HG03064 (cell line): ENCODE results near the gene HBB.
"Not testable (repeated sequence)": the region's sequence is repeated elsewhere in the genome, so short reads cannot be mapped to it uniquely, and the experiment has no call there.

Experiments
- ATAC-seq: cut with Tn5 transposase; IDR thresholded peaks from one replicate; pipeline ENCODE4 v1.9.1; 2021; ENCODE audit warnings: low read depth; ENCODE audit not compliant: unreplicated experiment

The HBB gene

DNA sequence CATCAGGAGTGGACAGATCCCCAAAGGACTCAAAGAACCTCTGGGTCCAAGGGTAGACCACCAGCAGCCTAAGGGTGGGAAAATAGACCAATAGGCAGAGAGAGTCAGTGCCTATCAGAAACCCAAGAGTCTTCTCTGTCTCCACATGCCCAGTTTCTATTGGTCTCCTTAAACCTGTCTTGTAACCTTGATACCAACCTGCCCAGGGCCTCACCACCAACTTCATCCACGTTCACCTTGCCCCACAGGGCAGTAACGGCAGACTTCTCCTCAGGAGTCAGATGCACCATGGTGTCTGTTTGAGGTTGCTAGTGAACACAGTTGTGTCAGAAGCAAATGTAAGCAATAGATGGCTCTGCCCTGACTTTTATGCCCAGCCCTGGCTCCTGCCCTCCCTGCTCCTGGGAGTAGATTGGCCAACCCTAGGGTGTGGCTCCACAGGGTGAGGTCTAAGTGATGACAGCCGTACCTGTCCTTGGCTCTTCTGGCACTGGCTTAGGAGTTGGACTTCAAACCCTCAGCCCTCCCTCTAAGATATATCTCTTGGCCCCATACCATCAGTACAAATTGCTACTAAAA, at the start of gene HBB:
TSS of gene HBB (minus strand) at position 340 of the 579 bp plus-strand sequence. CDS start at position 290, 50 bp downstream.
- ATAC-seq = no peak

DNA sequence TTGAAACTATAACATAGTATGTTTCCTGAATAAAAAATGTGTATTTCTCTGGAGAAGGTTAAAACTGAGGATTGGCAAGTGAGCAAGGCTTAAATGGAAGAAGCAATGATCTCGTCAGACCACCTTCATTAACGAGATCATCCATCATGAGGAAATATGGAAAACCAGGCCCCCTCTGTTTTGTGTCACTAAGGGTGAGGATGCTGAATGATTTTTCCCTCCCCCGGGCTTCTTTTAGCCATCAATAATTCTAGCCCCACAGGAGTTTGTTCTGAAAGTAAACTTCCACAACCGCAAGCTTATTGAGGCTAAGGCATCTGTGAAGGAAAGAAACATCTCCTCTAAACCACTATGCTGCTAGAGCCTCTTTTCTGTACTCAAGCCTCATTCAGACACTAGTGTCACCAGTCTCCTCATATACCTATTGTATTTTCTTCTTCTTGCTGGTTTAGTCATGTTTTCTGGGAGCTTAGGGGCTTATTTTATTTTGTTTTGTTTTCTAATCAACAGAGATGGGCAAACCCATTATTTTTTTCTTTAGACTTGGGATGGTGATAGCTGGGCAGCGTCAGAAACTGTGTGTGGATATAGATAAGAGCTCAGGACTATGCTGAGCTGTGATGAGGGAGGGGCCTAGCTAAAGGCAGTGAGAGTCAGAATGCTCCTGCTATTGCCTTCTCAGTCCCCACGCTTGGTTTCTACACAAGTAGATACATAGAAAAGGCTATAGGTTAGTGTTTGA, 48.7 kb upstream of the HBB start:
- no peak for ATAC-seq

DNA sequence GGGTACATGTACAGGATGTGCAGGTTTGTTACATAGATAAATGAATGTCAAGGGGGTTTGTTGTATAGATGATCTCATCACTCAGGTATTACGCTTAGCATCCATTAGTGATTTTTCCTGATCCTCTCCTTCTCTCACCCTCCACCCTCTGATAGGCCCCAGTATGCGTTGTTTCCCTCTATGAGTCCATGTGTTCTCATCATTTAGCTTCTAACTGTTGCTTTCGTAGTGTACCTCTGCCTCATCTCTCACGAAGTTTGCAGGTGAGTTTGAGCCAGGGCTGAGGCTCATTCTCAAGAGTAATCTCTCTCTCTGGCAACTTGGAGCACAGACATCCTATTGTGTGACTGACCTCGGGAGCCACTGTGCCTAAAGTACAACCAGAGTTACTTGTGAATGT, 47.5 kb upstream of the HBB start:
- ATAC-seq = no peak

DNA sequence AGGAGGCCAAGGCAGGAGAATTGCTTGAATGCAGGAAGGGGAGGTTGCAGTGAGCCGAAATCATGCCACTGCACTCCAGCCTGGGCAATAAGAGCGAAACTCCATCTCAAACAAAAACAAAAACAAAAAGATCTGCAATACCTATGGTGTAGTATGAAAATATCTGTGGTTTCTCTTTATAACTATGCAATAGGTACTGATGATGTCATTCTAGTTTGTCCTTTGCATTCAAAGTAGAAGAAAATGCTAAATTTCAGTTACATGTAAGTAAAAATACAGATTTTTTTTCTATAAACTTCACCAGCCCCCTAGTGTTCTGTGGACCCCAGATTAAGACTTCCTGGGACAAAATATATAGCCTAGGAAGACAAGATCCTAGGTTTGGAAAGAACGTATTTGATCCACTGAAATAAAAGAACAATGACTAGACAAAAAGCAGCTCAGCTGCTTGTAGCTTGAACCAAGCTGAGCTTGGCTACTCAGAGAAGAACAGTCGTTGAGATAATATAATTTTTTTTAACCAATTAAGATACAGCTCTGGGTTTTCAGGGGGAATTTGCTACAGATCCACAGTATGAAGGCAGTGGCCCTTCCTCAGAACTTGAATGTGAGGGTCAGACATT, 45.6 kb upstream of the HBB start:
- ATAC-seq = no peak

DNA sequence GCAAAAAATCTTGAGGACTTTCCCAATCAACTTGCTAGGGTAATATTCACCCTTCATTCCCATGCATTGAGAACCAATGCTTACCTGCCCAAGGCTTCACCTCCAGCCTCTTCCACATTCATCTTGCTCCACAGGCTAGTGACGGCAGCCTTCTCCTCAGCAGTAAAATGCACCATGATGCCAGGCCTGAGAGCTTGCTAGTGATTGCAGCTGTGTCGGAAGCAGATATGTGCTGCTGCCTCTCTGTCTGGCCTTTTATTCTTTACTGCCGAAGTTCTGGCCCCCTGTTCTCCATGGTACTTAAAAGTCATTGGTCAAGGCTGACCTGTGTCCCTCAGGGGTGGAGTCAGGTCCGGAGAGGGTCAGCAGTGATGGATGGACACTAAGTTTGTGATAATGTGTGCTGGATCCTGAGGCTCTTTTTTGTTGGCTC, 42.9 kb upstream of the HBB start, which contains the start of gene HBE1:
TSS of gene HBE1 (minus strand) at position 231 of the 433 bp plus-strand sequence. CDS start at position 176, 55 bp downstream.
- no peak for ATAC-seq

DNA sequence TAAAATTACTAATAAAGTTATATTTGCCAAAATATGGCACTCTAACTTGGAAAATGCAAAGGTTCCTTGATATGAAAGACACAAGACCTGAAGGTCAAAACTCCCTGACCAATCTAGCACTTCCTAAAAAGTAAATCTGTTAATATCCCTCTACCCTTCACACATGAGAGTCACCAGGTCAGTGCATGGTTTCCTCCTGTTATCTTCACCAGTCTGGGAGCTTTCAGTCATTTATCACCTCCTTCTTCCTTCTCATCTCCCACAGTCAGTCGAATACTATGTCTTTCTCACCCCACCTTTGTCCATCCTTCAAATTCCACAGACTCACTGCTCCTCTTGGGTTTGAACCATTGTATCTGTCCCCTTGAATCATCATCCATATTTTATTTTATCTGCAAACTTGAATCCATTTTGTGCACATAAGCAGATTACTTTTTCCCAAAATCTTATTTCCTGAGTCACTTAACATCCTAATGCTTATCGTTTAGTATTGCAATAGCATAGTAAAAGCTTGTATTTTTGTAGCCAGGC, 40.2 kb upstream of the HBB start:
- ATAC-seq = no peak

DNA sequence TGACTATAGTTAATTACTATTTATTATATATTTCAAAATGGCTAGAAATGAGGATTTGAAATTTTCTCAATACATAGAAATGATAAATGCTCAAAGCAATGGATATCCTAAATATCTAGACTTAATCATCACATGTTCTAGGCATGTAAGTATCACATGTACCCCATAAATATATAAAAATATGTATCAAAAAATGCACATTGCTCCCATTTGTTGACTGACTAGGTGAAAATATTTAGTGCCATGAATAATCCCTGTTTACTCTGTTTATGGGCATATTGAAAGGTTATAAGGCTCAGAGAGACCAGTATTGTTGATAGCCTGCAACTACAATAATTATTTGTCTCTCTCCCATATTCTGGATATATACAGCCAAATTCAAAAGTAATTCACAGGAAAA, 39.7 kb upstream of the HBB start:
- no peak for ATAC-seq

DNA sequence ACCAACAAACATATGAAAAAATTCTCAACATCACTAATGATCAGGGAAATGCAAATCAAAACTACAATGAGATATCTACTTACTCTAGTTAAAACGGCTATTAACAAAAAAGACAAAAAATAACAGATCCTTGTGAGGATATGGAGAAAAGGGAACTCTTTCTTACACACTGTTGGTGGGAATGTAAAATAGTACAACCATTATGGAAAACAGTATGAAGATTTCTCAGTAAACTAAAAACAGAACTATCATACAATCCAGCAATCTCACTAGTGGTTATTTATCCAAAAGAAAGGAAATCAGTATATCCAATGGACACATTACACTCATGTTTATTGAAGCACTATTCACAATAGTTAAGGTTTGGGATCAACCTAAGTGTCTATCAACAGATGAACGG, 39.0 kb upstream of the HBB start:
- ATAC-seq = no peak

DNA sequence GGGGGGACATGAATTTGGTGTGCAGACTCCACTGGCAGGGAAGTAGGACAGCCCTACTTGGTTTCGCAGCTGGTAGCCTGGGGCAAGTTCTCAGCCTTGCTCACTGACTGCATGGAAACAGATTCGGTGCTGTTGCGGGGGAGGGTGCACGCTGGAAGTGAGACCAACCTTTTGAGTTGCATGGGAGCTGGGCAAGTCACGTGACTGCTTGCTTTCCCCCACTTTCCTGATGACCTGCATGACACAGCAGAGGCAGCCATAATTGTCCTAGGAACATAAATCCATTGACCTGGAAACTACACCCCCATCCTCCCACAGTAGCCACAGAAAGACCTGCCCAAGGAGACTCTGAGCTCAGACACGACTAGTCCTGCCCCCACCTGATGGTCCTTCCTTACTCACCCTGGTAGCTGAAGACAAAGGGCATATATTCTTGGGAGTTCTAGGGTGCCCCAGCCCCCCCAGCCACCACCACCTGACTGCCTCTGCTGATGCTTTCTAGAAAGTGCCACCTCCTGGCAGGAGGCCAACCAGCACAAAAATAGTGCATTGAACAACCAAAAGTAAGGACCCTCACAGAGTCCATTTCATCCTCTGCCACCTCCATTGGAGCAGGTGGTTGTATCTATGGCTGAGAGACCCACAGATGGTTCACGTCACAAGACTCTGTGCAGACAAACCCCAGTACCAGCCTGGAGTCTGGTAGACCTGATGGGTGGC, 31.8 kb upstream of the HBB start:
- ATAC-seq = no peak

DNA sequence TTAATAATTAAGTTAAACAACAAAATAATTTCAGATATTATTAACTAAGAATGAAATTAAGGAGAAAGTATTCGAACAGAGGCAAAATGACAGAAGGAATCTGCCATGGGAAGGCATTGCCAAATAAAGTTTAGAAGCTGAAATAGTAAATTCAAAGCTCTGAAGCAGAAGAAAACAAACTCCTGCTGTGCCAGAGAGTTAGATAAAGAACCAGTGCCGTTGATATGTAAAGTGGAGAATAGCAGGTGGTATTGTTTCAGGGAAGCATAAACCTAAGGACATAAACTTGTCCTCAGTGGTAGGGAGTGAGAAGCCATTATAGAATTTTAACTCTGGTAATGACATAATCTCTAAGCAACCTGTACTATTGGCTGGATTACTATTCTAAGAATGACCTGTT, 30.4 kb upstream of the HBB start:
- no peak for ATAC-seq

DNA sequence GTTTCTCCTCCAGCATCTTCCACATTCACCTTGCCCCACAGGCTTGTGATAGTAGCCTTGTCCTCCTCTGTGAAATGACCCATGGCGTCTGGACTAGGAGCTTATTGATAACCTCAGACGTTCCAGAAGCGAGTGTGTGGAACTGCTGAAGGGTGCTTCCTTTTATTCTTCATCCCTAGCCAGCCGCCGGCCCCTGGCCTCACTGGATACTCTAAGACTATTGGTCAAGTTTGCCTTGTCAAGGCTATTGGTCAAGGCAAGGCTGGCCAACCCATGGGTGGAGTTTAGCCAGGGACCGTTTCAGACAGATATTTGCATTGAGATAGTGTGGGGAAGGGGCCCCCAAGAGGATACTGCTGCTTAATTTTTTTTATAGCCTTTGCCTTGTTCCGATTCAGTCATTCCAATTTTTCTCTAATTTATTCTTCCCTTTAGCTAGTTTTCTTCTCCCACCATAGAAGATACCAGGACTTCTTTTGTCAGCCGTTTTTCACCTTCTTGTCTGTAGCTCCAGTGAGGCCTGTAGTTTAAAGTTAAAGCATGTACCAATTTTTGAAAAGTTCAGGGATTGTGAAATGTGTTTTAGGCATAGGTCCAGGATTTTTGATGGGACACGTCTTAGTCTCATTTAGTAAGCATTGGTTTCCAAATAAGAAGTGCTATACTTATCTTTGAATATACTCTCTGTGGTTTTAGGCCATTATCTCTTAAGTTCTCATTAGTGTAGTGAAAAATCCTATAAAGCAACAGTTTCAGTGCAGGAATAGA, 28.0 kb upstream of the HBB start, which contains the start of gene HBG2:
TSS of gene HBG2 (minus strand) at position 136 of the 768 bp plus-strand sequence. CDS start at position 83, 53 bp downstream.
- not testable (repeated sequence) for ATAC-seq

DNA sequence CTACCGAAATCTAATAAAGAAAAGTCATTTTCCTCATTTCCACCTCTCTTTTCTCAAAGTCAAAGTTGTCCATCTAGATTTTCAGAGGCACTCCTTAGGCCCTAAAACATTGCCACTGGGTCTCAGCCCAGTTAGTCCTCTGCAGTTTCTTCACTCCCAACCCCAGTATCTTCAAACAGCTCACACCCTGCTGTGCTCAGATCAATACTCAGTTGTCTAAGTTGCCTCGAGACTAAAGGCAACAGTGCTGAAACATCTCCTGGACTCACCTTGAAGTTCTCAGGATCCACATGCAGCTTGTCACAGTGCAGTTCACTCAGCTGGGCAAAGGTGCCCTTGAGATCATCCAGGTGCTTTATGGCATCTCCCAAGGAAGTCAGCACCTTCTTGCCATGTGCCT, 27.2 kb upstream of the HBB start:
- ATAC-seq = not testable (repeated sequence)

DNA sequence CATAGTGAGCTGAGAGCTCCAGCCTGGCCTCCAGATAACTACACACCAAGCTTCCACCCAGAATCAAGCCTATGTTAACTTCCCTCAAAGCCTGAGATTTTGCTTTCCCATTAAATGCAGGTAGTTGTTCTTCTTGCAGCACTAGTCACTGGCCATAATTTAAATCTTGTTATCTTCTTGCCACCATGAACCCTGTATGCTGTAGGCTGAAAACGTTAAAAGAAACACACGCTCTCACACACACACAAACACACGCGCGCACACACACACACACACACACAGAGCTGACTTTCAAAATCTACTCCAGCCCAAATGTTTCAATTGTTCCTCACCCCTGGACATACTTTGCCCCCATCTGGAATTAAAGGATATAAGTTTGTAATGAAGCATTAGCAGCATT, 26.6 kb upstream of the HBB start:
- ATAC-seq = not testable (repeated sequence)

DNA sequence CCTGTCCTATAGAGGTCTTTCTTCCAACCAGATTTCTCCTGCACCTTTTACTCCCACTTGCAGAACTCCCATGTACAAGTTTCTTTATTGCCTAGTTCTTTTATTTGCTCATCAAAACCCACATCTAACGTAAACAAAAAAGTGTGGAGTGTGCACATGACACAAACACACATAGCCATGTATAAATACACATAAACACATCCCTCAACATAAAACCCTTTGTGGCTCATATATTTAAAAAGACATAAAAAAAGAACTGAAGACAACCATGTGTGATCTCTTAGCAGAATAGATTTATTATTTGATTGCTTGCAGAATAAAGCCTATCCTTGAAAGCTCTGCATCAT, 26.0 kb upstream of the HBB start:
- no peak for ATAC-seq

DNA sequence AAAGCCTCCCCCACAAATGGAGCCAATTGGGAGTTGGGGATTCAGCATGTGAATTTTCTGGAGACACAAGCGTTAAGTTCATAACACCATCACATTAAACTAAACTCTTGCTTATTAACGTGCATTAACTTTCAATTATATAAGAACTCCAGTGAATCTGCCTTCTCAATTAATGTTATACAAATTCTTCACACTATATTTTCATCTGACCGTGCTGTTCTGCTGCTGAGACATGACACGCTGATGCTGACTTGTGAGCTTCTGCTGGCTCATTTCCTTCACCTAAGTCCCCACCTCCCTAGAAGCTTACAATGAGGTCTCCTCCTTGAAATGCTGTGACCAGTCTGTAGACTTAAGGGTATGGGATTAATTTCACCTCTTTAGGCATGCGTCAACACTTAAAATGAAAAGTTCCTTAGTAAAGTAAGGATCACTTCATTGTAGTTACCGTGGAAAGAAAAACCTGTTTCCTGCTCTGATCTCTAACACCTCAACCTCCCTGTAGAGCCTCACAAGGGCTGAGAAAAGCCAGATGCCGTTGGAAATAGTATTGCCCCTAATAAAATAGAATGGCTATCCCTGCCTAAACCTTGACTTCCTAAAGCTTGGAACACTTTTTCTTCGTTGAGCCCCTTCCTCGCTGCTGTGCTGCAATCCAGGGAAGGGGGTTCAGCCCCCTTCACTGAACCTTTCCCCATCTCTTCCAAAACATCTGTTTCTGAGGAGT, 25.5 kb upstream of the HBB start:
- ATAC-seq = no peak

DNA sequence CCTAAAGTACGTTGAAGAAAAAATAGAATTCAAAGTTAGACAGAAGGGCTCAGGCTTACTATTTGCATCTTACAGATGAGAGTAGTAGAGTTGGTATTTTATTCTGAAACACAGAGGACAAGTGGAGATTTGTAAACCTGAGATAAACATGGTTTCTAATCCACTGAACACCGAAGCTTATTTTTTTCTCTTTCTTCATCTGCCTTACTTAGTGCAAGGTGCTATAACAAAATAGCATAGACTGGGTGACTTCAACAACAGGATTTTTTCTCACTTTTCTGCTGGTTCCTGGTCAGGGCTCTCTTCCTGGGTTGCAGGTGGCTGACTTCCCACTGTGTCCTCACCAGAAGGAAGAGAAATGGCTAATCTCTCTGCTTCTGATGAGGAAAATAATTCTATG, 24.9 kb upstream of the HBB start:
- ATAC-seq = no peak

DNA sequence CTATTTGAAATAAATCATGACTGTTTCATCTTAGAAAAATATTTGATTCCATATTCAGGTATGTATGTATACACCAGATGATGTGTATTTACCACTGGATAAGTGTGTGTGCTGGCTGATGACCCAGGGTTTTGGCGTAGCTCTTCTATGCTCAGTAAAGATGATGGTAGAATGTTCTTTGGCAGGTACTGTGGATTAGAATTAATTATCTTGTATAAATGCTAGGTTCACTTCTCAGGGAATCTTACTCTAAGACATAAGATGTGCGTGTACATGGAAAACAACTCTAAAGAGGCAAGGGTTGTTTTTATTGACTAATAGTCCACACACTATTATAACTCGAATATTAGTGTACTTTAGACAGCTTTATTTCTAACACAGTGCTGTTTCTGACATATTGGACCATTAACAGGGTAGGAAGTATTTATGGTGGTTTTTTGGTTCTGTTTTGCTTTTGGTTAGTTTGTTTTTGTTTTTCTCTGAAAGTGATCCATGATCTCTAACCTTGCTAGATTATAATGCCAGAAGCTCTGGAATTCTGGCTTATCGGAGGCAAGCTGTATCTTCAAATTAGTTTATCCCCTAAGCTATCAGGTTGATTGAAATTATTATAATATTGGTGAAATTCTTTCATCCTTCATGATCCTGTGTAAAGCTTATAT, 23.8 kb upstream of the HBB start:
- ATAC-seq = no peak

DNA sequence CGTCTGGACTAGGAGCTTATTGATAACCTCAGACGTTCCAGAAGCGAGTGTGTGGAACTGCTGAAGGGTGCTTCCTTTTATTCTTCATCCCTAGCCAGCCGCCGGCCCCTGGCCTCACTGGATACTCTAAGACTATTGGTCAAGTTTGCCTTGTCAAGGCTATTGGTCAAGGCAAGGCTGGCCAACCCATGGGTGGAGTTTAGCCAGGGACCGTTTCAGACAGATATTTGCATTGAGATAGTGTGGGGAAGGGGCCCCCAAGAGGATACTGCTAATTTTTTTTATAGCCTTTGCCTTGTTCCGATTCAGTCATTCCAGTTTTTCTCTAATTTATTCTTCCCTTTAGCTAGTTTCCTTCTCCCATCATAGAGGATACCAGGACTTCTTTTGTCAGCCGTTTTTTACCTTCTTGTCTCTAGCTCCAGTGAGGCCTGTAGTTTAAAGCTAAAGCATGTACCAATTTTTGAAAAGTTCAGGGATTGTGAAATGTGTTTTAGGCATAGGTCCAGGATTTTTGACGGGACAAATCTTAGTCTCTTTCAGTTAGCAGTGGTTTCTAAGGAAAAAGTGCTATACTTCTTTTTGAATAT, 23.0 kb upstream of the HBB start, which contains the start of gene HBG1:
TSS of gene HBG1 (minus strand) at position 51 of the 590 bp plus-strand sequence. CDS start 53 bp downstream, outside the sequence.
- not testable (repeated sequence) for ATAC-seq
